OCI-M1 (cell line): ENCODE measurements around the gene HECW1.
A peak's percentile ranks its signal among the peaks of the same experiment; 100 is the strongest.
"Not testable (repeated sequence)": the region's sequence is repeated elsewhere in the genome, so short reads cannot be mapped to it uniquely, and the experiment has no call there.

Experiments
- DNase-seq: peaks from one replicate; lab custom pipeline; 2025; lab: John Stamatoyannopoulos, UW

Gene HECW1

GRCh38 chr7:43210539-43210938 lies 98.1 kb downstream of the HECW1 start:
- DNase-seq = not testable (repeated sequence)

GRCh38 chr7:43211286-43211685 lies 98.8 kb downstream of the HECW1 start:
- DNase-seq = no peak

GRCh38 chr7:43211693-43212092 lies 99.2 kb downstream of the HECW1 start:
- no peak for DNase-seq

- DNase-seq = no peak
These were observed 100.5 kb downstream of the HECW1 start for GRCh38 chr7:43212921-43213320.

GRCh38 chr7:43215061-43215460 lies 102.6 kb downstream of the HECW1 start:
- DNase-seq = no peak

GRCh38 chr7:43217055-43217454 lies 104.6 kb downstream of the HECW1 start:
- DNase-seq = no peak

GRCh38 chr7:43218901-43219300 lies 106.5 kb downstream of the HECW1 start:
- not testable (repeated sequence) for DNase-seq

GRCh38 chr7:43220250-43220649 lies 107.8 kb downstream of the HECW1 start:
- no peak for DNase-seq

GRCh38 chr7:43220742-43221141 lies 108.3 kb downstream of the HECW1 start:
- no peak for DNase-seq

GRCh38 chr7:43229801-43230200 lies 117.4 kb downstream of the HECW1 start:
- DNase-seq = no peak

GRCh38 chr7:43232366-43232765 lies 119.9 kb downstream of the HECW1 start:
- no peak for DNase-seq

GRCh38 chr7:43234073-43234472 lies 121.6 kb downstream of the HECW1 start:
- no peak for DNase-seq

GRCh38 chr7:43234968-43235367 lies 122.5 kb downstream of the HECW1 start:
- no peak for DNase-seq

- no peak for DNase-seq
These were observed 128.1 kb downstream of the HECW1 start for GRCh38 chr7:43240565-43240964.

- no peak for DNase-seq
These were observed 130.3 kb downstream of the HECW1 start for GRCh38 chr7:43242628-43243255.

GRCh38 chr7:43244232-43244631 lies 131.8 kb downstream of the HECW1 start:
- no peak for DNase-seq

- DNase-seq = no peak
These were observed 132.3 kb downstream of the HECW1 start for GRCh38 chr7:43244784-43245183.

- DNase-seq = no peak
These were observed 135.3 kb downstream of the HECW1 start for GRCh38 chr7:43247757-43248156.

GRCh38 chr7:43248553-43248952 lies 136.1 kb downstream of the HECW1 start:
- DNase-seq = no peak

- no peak for DNase-seq
These were observed 136.7 kb downstream of the HECW1 start for GRCh38 chr7:43248961-43249822.

GRCh38 chr7:43249823-43250145 lies 137.3 kb downstream of the HECW1 start:
- no peak for DNase-seq

- DNase-seq = peak; percentile 74
These were observed 148.8 kb downstream of the HECW1 start for GRCh38 chr7:43260980-43261878.

GRCh38 chr7:43265139-43265538 lies 152.7 kb downstream of the HECW1 start:
- no peak for DNase-seq
